Skeletal muscle satellite cell (primary cell): ENCODE results near the gene GH1.
"Not testable (repeated sequence)": the region's sequence is repeated elsewhere in the genome, so short reads cannot be mapped to it uniquely, and the experiment has no call there.

Experiments
- H3K27me3 ChIP-seq: 2 replicates; pipeline ENCODE4 v1.7.0; 2013; ENCODE audit warnings: low read length; ENCODE audit not compliant: control insufficient read depth, insufficient read depth
- H3K36me3 ChIP-seq: 2 replicates; pipeline ENCODE4 v1.7.0; 2013; ENCODE audit warnings: mild to moderate bottlenecking, control low read depth, low read length; ENCODE audit not compliant: insufficient read depth
- H3K4me1 ChIP-seq: 2 replicates; pipeline ENCODE4 v1.7.0; 2013; ENCODE audit warnings: low read length; ENCODE audit not compliant: control insufficient read depth, insufficient read depth
- H3K4me2 ChIP-seq: 2 replicates; pipeline ENCODE4 v1.7.0; 2013; ENCODE audit warnings: mild to moderate bottlenecking, low read length
- H3K4me3 ChIP-seq: 2 replicates; pipeline ENCODE4 v1.7.0; 2013; ENCODE audit warnings: low read length
- H3K9ac ChIP-seq: 2 replicates; pipeline ENCODE4 v1.7.0; 2013; ENCODE audit warnings: mild to moderate bottlenecking, low read depth, low read length, moderate library complexity
- H3K9me3 ChIP-seq: replicated peaks from 2 replicates; pipeline ENCODE4 v1.7.0; 2013; ENCODE audit warnings: mild to moderate bottlenecking, control low read depth, low read length

GH1 gene

DNA sequence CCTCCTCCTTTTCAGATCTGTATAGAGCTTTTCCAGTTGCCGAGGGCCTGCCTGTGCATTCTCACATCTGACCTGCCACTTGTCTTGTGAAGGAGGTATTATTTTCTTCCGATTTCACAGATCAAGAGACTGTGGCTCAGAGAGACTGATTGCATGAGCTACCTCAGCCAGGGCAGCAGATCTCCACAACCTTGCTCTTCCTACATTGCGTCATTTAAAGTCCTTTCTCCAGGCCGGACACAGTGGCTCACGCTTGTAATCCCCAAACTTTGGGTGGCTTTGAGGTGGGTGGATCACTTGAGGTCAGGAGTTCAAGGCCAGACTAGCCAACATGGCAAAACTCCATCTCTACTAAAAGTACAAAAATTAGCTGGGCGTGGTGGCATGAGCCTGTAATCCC, 1.4 kb upstream of the GH1 start:
- H3K9me3 ChIP-seq, H3K9ac ChIP-seq, H3K36me3 ChIP-seq, H3K4me3 ChIP-seq, H3K4me2 ChIP-seq, H3K4me1 ChIP-seq: not testable (repeated sequence)
- peaks cover 27% of the 10 kb centered on the region for H3K27me3 ChIP-seq

DNA sequence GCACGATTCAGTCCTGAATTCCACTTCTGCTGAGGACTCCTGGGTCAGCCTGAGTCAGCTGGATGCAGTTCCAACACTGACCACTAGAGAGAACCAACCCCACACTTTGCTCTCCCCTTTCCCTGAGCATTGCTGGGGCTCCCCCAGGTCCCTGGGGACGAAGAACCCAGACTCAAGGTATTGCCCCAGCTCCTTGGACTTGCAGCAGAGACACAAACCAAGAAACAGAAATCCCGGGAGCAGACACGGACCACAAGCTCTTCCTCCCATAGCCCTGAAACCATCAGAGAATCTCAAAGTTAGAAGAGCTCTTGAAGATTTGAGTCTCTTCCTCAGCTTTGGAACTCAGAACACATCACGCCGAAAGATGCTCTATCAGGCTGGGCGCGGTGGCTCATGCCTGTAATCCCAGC, 678 bp upstream of the GH1 start:
- Histone ChIP-seq H3K9ac (no peak overlapping the region), H3K4me2 (no peak overlapping the region), H3K4me3 (no peak overlapping the region), H3K4me1 (no peaks in the 10 kb centered on the region), H3K27me3 (peaks cover 29% of the 10 kb centered on the region), H3K36me3 (no peaks in the 10 kb centered on the region), H3K9me3 (no peaks in the 10 kb centered on the region)

DNA sequence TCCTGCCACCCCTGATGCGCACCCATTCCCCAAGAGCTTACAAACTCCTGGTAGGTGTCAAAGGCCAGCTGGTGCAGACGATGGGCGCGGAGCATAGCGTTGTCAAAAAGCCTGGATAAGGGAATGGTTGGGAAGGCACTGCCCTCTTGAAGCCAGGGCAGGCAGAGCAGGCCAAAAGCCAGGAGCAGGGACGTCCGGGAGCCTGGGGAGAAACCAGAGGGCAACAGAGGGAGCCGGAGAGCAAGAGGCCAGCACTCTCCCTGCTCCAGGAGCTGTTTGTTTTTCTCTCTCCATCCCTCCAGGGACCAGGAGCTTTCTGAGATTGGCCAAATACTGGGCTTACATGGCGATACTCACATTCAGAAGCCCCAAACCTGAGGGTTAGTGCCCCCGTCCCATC, 334 bp downstream of the GH1 start:
- Histone ChIP-seq H3K9ac (no peak overlapping the region), H3K4me1 (no peaks in the 10 kb centered on the region), H3K9me3 (no peaks in the 10 kb centered on the region), H3K36me3 (no peaks in the 10 kb centered on the region), H3K27me3 (peaks cover 37% of the 10 kb centered on the region), H3K4me3 (no peak overlapping the region), H3K4me2 (no peak overlapping the region)

DNA sequence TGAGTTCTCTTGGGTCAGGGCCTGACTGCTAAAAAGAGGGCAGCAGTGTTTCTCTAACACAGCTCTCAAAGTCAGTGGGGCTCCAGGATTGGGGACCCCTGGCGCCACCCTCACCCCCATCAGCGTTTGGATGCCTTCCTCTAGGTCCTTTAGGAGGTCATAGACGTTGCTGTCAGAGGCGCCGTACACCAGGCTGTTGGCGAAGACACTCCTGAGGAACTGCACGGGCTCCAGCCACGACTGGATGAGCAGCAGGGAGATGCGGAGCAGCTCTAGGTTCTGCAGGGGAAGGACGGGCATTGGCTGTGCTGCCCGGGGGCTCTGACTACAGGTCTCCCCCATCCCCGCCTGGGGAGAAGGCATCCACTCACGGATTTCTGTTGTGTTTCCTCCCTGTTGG, 993 bp downstream of the GH1 start:
- H3K4me2 ChIP-seq, result no peak overlapping the region

DNA sequence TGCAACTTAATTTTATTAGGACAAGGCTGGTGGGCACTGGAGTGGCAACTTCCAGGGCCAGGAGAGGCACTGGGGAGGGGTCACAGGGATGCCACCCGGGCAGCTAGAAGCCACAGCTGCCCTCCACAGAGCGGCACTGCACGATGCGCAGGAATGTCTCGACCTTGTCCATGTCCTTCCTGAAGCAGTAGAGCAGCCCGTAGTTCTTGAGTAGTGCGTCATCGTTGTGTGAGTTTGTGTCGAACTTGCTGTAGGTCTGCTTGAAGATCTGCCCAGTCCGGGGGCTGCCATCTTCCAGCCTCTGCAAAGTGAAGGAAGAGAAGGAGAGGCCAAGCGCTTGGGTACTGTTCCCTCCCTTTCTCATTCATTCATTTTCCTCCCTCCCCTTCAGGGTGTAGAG, 1.4 kb downstream of the GH1 start:
- H3K4me2 ChIP-seq, H3K9ac ChIP-seq, H3K36me3 ChIP-seq, H3K4me1 ChIP-seq, H3K9me3 ChIP-seq, H3K4me3 ChIP-seq: not testable (repeated sequence)
- H3K27me3 ChIP-seq, result peaks cover 45% of the 10 kb centered on the region

More for the DNA sequence above, 993 bp downstream of the GH1 start:
- Histone ChIP-seq H3K4me3 (no peak overlapping the region), H3K4me1 (no peaks in the 10 kb centered on the region), H3K9me3 (no peaks in the 10 kb centered on the region), H3K9ac (no peak overlapping the region), H3K27me3 (peaks cover 41% of the 10 kb centered on the region), H3K36me3 (no peaks in the 10 kb centered on the region)

DNA sequence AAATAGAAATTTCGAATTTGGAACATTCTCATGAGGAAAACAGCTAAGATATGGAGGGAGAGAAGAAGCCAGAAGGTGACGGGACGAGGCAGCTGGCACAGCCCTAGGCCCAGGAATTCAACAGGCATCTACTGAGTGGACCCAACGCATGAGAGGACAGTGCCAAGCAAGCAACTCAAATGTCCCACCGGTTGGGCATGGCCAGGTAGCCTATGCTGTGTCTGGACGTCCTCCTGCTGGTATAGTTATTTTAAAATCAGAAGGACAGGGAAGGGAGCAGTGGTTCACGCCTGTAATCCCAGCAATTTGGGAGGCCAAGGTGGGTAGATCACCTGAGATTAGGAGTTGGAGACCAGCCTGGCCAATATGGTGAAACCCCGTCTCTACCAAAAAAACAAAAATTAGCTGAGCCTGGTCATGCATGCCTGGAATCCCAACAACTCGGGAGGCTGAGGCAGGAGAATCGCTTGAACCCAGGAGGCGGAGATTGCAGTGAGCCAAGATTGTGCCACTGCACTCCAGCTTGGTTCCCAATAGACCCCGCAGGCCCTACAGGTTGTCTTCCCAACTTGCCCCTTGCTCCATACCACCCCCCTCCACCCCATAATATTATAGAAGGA, 2.0 kb downstream of the GH1 start:
- Histone ChIP-seq H3K4me1 (no peaks in the 10 kb centered on the region), H3K9me3 (no peaks in the 10 kb centered on the region), H3K4me3 (no peak overlapping the region), H3K36me3 (no peaks in the 10 kb centered on the region), H3K9ac (no peak overlapping the region), H3K4me2 (no peak overlapping the region), H3K27me3 (peaks cover 48% of the 10 kb centered on the region)

DNA sequence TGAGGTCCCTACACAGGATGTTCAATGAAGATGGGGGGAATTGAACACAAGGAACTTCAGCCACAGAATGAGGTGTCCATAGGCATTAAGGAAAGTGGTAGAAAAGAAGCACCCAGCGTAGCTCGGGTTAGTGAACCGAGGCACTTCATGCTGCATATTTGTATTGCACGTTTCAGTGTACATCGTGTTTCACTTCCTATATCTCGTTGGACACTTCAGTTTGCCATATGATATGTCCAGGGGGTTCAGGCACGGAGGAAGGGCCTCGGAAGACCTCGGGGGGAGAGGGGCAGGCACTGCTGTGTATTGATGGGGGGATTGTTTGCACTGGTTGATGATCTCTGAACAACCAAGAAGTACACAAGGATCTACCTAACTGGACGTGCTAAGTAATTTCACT, 2.9 kb downstream of the GH1 start:
- peaks cover 48% of the 10 kb centered on the region for H3K27me3 ChIP-seq
- not testable (repeated sequence) for H3K9me3 ChIP-seq, H3K36me3 ChIP-seq, H3K4me3 ChIP-seq, H3K4me1 ChIP-seq, H3K4me2 ChIP-seq, H3K9ac ChIP-seq

DNA sequence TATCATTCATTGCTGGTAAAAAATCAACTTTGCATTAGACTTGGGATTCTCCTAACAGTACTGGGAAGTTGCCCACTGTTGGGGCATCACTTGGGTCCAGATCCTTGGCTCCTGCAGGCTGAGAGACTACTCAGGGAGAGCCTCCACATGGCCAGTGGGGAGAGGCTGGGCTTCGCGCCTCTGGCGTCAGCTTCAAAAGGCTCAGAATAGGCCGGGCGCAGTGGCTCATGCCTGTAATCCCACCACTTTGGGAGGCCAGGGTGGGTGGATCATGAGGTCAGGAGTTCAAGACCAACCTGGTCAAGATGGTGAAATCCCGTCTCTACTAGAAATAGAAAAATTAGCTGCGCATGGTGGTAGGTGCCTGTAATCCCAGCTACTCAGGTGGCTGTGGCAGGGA, 4.2 kb downstream of the GH1 start:
- Histone ChIP-seq H3K9ac (no peak overlapping the region), H3K4me1 (no peaks in the 10 kb centered on the region), H3K4me3 (no peak overlapping the region), H3K27me3 (peaks cover 59% of the 10 kb centered on the region), H3K9me3 (no peaks in the 10 kb centered on the region), H3K36me3 (no peaks in the 10 kb centered on the region), H3K4me2 (no peak overlapping the region)

DNA sequence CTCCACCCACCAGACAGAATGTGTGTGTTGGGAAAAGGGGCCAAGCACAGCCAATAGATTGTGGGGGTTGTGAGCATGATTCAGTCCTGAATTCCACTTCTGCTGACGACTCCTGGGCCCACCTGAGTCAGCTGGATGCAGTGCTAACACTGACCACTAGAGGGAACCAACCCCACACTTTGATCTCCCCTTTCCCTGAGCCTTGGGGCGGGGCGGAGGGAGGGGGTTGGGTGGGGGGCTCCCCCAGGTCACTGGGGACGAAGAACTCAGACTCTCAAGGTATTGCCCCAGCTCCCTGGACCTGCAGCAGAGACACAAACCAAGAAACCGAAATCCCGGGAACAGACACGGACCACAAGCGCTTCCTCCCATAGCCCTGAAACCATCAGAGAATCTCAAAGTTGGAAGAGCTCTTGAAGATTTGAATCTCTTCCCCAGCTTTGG, 7.0 kb downstream of the GH1 start:
- Histone ChIP-seq H3K9ac (no peak overlapping the region), H3K4me3 (no peak overlapping the region), H3K4me2 (no peak overlapping the region), H3K9me3 (no peaks in the 10 kb centered on the region), H3K4me1 (no peaks in the 10 kb centered on the region), H3K36me3 (no peaks in the 10 kb centered on the region), H3K27me3 (peaks cover 70% of the 10 kb centered on the region)

DNA sequence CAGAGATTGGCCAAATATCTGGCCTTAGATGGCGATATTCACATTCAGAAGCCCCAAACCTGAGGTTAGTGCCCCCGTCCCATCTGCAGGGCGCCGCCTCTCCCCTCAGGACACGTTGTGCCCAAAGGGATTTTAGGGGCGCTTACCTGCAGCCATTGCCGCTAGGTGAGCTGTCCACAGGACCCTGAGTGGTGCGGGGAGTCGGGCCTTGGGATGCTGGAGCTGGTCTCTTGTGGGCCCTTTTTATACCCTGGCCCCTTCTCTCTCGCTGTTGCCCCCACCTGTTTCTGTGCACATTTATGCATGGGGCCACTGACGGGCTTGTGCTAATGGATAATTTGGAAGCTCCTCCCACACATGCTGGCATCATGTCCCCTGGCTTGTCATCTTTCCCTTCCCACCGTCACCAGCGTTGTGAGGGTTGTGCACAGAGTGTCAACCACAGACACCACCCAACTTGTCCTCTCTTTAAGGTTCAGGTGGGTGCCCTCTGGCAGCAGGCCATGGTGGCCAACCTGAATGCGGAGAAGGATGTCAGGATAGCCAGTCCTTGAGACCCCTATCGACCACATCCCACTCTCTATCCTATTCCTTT, 7.5 kb downstream of the GH1 start, which contains the start of gene CSHL1:
Gene CSHL1 (minus strand): TSS at position 218 of the 595 bp plus-strand sequence. CDS start 62 bp downstream, at position 156.
- no peak within 1 kb of the TSS for H3K4me3 ChIP-seq
- no peak within 1 kb of the TSS for H3K9ac ChIP-seq
- no peaks in the 10 kb centered on the region for H3K4me1 ChIP-seq
- peaks cover 67% of the 10 kb centered on the region for H3K27me3 ChIP-seq
- H3K9me3 ChIP-seq, result no peaks in the 10 kb centered on the region
- no peaks in the 10 kb centered on the region for H3K36me3 ChIP-seq
- H3K4me2 ChIP-seq, result no peak within 1 kb of the TSS

DNA sequence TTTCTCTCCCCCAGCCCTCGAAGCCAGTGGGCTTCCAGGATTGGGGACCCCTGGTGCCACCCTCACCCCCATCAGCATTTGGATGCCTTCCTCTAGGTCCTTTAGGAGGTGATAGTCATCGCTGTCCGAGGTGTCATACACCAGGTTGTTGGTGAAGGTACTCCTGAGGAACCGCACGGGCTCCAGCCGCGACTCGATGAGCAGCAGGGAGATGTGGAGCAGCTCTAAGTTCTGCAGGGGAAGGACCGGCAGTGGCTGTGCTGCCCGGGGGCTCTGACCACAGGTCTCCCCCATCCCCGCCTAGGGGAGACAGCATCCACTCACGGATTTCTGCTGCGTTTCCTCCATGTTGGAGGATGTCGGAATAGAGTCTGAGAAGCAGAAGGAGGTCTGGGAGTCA, 8.5 kb downstream of the GH1 start:
- Histone ChIP-seq H3K27me3 (peaks cover 63% of the 10 kb centered on the region), H3K4me1 (no peaks in the 10 kb centered on the region), H3K9ac (no peak overlapping the region), H3K4me2 (no peak overlapping the region), H3K36me3 (no peaks in the 10 kb centered on the region), H3K4me3 (no peak overlapping the region), H3K9me3 (no peaks in the 10 kb centered on the region)

DNA sequence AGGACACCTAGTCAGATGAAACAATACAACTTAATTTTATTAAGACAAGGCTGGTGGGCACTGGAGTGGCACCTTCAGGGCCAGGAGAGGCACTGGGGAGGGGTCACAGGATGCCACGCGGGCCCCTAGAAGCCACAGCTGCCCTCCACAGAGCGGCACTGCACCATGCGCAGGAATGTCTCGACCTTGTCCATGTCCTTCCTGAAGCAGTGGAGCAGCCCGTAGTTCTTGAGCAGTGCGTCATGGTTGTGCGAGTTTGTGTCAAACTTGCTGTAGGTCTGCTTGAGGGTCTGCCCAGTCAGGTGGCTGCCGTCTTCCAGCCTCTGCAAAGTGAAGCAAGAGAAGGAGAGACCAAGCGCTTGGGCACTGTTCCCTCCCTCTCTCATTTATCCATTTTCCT, 9.1 kb downstream of the GH1 start:
- H3K9me3 ChIP-seq, H3K36me3 ChIP-seq, H3K4me2 ChIP-seq, H3K4me3 ChIP-seq, H3K9ac ChIP-seq, H3K4me1 ChIP-seq: not testable (repeated sequence)
- peaks cover 63% of the 10 kb centered on the region for H3K27me3 ChIP-seq
